CD14-positive monocyte (primary cell): ENCODE results near the gene ITPR3. TPM values are rescaled to one million over a fixed set of nuclear protein-coding genes. Genes with fewer than 3 reads are reported as not detected.
A peak's percentile ranks its signal among the peaks of the same experiment; 100 is the strongest.

Source experiments
- DNase-seq, 3 donors: peaks; one replicate each; pipeline ENCODE4 v3.0.0-alpha.2; 2011 to 2022
- H2AFZ ChIP-seq: 2 replicates; pipeline ENCODE4 v1.6.0; 2012; ENCODE audit warnings: mild to moderate bottlenecking, low read depth, low read length, inconsistent platforms; ENCODE audit not compliant: insufficient read depth, poor library complexity, severe bottlenecking
- H3K27ac ChIP-seq, 2 donors: 1 replicate in 1 of 2; 2 replicates in 1 of 2; pipeline ENCODE4 v1.5.1; 2012 to 2013; ENCODE audit warnings: low read length in 2 of 2, control low read depth in 1 of 2, inconsistent platforms in 1 of 2, low read depth in 1 of 2, mild to moderate bottlenecking in 1 of 2
- H3K27me3 ChIP-seq, 2 donors: one replicate each; pipeline versions ENCODE4 v1.6.0 to v1.6.1; 2011 to 2013; ENCODE audit warnings: low read length in 2 of 2; ENCODE audit not compliant: control insufficient read depth in 2 of 2, insufficient read depth in 2 of 2
- H3K36me3 ChIP-seq, 2 donors: replicated peaks in 1 of 2; 1 replicate in 1 of 2; 2 replicates in 1 of 2; pipeline versions ENCODE4 v1.5.1 to v1.6.1; 2012 to 2013; ENCODE audit warnings: low read length in 2 of 2, control low read depth in 1 of 2, inconsistent platforms in 1 of 2, mild to moderate bottlenecking in 1 of 2; ENCODE audit not compliant: insufficient read depth in 2 of 2, control insufficient read depth in 1 of 2
- H3K4me1 ChIP-seq, 2 donors: 1 replicate in 1 of 2; 2 replicates in 1 of 2; pipeline versions ENCODE4 v1.5.1 to v1.6.1; 2012 to 2013; ENCODE audit warnings: low read length in 2 of 2, control low read depth in 1 of 2, inconsistent platforms in 1 of 2, mild to moderate bottlenecking in 1 of 2, moderate library complexity in 1 of 2; ENCODE audit not compliant: insufficient read depth in 2 of 2, control insufficient read depth in 1 of 2
- H3K4me2 ChIP-seq: replicated peaks from 2 replicates; pipeline ENCODE3; 2012; ENCODE audit warnings: low read length, moderate library complexity, mild to moderate bottlenecking; ENCODE audit not compliant: poor library complexity, severe bottlenecking; ENCODE audit errors: extremely low read depth
- H3K4me3 ChIP-seq, 3 experiments: fragments of 200-600 bp in 1 of 3; sonication (generic) in 1 of 3; replicated peaks in 1 of 3; 1 replicate in 2 of 3; 2 replicates in 1 of 3; pipeline ENCODE4 v1.5.1; 2011 to 2013; ENCODE audit warnings: low read length in 3 of 3, mild to moderate bottlenecking in 3 of 3, control low read depth in 2 of 3, low read depth in 2 of 3, inconsistent platforms in 1 of 3, moderate library complexity in 1 of 3
- H3K79me2 ChIP-seq: 2 replicates; pipeline ENCODE4 v1.6.0; 2012; ENCODE audit warnings: mild to moderate bottlenecking, control low read depth, inconsistent platforms, low read length, moderate library complexity; ENCODE audit not compliant: insufficient read depth
- H3K9ac ChIP-seq: 2 replicates; pipeline ENCODE4 v1.6.0; 2017; ENCODE audit warnings: low read length, mild to moderate bottlenecking; ENCODE audit not compliant: insufficient read depth, poor library complexity, severe bottlenecking
- H3K9me3 ChIP-seq, 2 donors: replicated peaks in 1 of 2; 1 replicate in 1 of 2; 2 replicates in 1 of 2; pipeline versions ENCODE4 v1.5.1 to v1.6.1; 2012 to 2013; ENCODE audit warnings: low read length in 2 of 2, control low read depth in 1 of 2; ENCODE audit not compliant: control insufficient read depth in 1 of 2, insufficient read depth in 1 of 2
- H4K20me1 ChIP-seq: 2 replicates; pipeline ENCODE4 v1.6.0; 2012; ENCODE audit warnings: mild to moderate bottlenecking, low read length, control low read depth, moderate library complexity; ENCODE audit not compliant: insufficient read depth
- H3K27ac Mint-ChIP-seq, 7 donors: one replicate each; pipeline ENCODE4 v1.8.0; 2020; ENCODE audit warnings: mild to moderate bottlenecking in 7 of 7, mixed read lengths in 7 of 7, moderate library complexity in 6 of 7, inconsistent platforms in 2 of 7
- H3K27me3 Mint-ChIP-seq, 3 donors: one replicate each; pipeline ENCODE4 v1.8.0; 2021 to 2022; ENCODE audit warnings: low read depth in 3 of 3, mild to moderate bottlenecking in 3 of 3, mixed read lengths in 3 of 3, moderate library complexity in 3 of 3, inconsistent platforms in 1 of 3
- H3K36me3 Mint-ChIP-seq, 2 donors: one replicate each; pipeline ENCODE4 v1.8.0; 2020; ENCODE audit warnings: mixed read lengths in 2 of 2, inconsistent platforms in 1 of 2, mild to moderate bottlenecking in 1 of 2
- H3K4me1 Mint-ChIP-seq: one replicate; pipeline ENCODE4 v1.8.0; 2020; ENCODE audit warnings: mild to moderate bottlenecking, mixed read lengths
- H3K4me3 Mint-ChIP-seq, 2 donors: one replicate each; pipeline ENCODE4 v1.8.0; 2020; ENCODE audit warnings: mild to moderate bottlenecking in 2 of 2, mixed read lengths in 2 of 2, moderate library complexity in 1 of 2
- H3K9me3 Mint-ChIP-seq, 7 donors: one replicate each; pipeline ENCODE4 v1.8.0; 2020 to 2022; ENCODE audit warnings: mixed read lengths in 7 of 7, mild to moderate bottlenecking in 6 of 7, moderate library complexity in 6 of 7, inconsistent platforms in 2 of 7
- CTCF ChIP-seq: fragments of 200-600 bp; IDR thresholded peaks from one replicate; pipeline ENCODE4 v1.8.0; 2022; ENCODE audit warnings: antibody characterized with exemption, mild to moderate bottlenecking
- WGBS: methylation state at CpG from one replicate; pipeline ENCODE4 v1.1.5; 2013; ENCODE audit warnings: missing lambda C conversion rate; ENCODE audit not compliant: insufficient coverage; 5-methylcytosine and 5-hydroxymethylcytosine counted together
- intact Hi-C, 2 donors: fragments of 100-400 bp; cut with micrococcal nuclease; formaldehyde crosslinking; loops; one replicate each; pipeline versions ENCODE4 v1.15.0 to v1.15.1; 2023
- polyA plus RNA-seq, 3 donors: library from polyadenylated mRNA; depleted of rRNA in 1 of 3; unstranded in 2 of 3; stranded (reverse) in 1 of 3; fragments of 300-500 nt in 2 of 3; fragments of >200 nt in 1 of 3; fragmentation: Illumina TruSeq in 2 of 3; gene quantifications; 1 replicate in 2 of 3; 2 replicates in 1 of 3; pipeline ENCODE4 v1.2.3, GENCODE V29; 2012 to 2021

The ITPR3 gene
- polyA plus RNA-seq, 3 donors: 1.8 TPM; not detected in 2

GRCh38 chr6:33705268-33705885 is 84.3 kb downstream of the ITPR3 start:
- peaks cover 16 to 33% of the 10 kb centered on the region in 2 donors for H3K36me3 Mint-ChIP-seq
- no peak overlapping the region for H3K27ac ChIP-seq
- H3K4me3 Mint-ChIP-seq: no peak overlapping the region
- H4K20me1 ChIP-seq: no peaks in the 10 kb centered on the region
- no peaks in the 10 kb centered on the region for H3K9me3 Mint-ChIP-seq
- H2AFZ ChIP-seq: no peak overlapping the region
- no peak overlapping the region for H3K27ac Mint-ChIP-seq
- H3K9me3 ChIP-seq: no peaks in the 10 kb centered on the region
- no peaks in the 10 kb centered on the region for H3K27me3 Mint-ChIP-seq
- peaks cover 3% of the 10 kb centered on the region for H3K4me1 Mint-ChIP-seq
- peaks cover 0 to 21% of the 10 kb centered on the region in 2 donors for H3K36me3 ChIP-seq
- H3K4me1 ChIP-seq: peaks cover 0 to under 1% of the 10 kb centered on the region in 2 donors
- H3K4me3 ChIP-seq: no peak overlapping the region
- H3K4me2 ChIP-seq: no peak overlapping the region
- no peak overlapping the region for H3K9ac ChIP-seq
- 88% methylated on average over 2 of the region's 9 CpGs for whole genome bisulfite sequencing
- DNase-seq: no peak
- intact Hi-C loops: no loop called here
- no peaks in the 10 kb centered on the region for H3K79me2 ChIP-seq
- H3K27me3 ChIP-seq: no peaks in the 10 kb centered on the region
- no peak for TF ChIP-seq CTCF

- H3K36me3 ChIP-seq: peaks cover 0 to 21% of the 10 kb centered on the region in 2 donors
- no peaks in the 10 kb centered on the region for H3K9me3 ChIP-seq
- Mint-ChIP-seq H3K9me3 (no peaks in the 10 kb centered on the region), H3K27me3 (no peaks in the 10 kb centered on the region), H3K4me1 (peaks cover 10% of the 10 kb centered on the region), H3K27ac (peak overlapping the region in 1 of 7 donors; percentile 84), H3K36me3 (peaks cover 14 to 33% of the 10 kb centered on the region in 2 donors), H3K4me3 (no peak overlapping the region)
- no peak overlapping the region for H3K4me3 ChIP-seq
- no peak overlapping the region for H3K9ac ChIP-seq
- no peak for DNase-seq
- peaks cover 7 to 8% of the 10 kb centered on the region in 2 donors for H3K4me1 ChIP-seq
- H3K27me3 ChIP-seq: no peaks in the 10 kb centered on the region
- no peaks in the 10 kb centered on the region for H4K20me1 ChIP-seq
- WGBS: 98% methylated on average over 13 of the region's 16 CpGs
- H2AFZ ChIP-seq: no peak overlapping the region
- peaks cover 5% of the 10 kb centered on the region for H3K79me2 ChIP-seq
- no peak for TF ChIP-seq CTCF
- no peak overlapping the region for H3K27ac ChIP-seq
- intact Hi-C loops: no loop called here
- no peak overlapping the region for H3K4me2 ChIP-seq
These were observed 85.0 kb downstream of the ITPR3 start for GRCh38 chr6:33705955-33706725.
